Activated CD8-positive, alpha-beta memory T cell treated with anti-CD3 and anti-CD28 coated beads, Interleukin-2, amount 50 U/mL, for 24 hours (primary cell): ENCODE data around the gene ARMCX4.
"Not testable (repeated sequence)": the region's sequence is repeated elsewhere in the genome, so short reads cannot be mapped to it uniquely, and the experiment has no call there.

Experiments
- DNase-seq: peaks from one replicate; pipeline ENCODE4 v3.0.0-alpha.2; 2020; ENCODE audit errors: extremely low read depth

Gene ARMCX4

DNA sequence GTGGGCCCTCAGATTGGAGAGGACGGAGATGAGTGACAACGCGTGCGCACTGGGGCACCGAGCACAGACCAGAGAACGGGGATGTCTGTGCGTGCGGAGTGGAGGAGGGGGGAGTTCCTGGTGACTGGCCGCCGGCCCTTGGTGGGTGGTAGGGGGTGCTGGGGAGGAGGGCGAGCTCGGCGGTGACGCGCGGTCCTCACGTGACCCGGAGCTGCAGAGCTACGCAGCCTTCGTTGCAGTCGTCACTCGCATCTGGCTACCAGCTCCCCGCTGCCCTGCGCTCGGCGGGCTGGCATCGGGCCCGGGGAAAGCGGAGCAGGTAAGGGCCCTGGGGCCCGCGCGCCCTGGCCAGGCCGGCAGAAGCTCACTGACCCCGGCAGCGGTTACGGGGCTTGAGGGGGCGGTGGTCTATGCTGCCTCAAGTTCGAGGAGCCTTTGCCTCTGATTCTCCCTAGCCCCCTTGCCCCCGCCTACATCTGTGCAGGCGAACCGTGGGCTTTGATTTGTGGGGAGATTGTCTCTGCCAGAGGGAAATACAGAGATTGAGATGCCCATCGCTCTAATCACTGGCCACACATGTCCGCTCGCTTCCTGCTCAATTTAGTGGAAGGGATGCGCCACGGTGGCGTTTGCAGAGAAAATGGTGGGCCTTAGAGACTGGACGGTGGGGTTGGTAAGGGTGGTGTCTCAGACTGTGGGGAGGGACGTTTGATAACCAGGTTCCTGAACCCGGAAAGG lies at the start of gene ARMCX4:
ARMCX4 (plus strand) TSS at position 245 of the 738 bp plus-strand sequence. CDS start 3,134 bp downstream, outside the sequence.
- DNase-seq: no peak

DNA sequence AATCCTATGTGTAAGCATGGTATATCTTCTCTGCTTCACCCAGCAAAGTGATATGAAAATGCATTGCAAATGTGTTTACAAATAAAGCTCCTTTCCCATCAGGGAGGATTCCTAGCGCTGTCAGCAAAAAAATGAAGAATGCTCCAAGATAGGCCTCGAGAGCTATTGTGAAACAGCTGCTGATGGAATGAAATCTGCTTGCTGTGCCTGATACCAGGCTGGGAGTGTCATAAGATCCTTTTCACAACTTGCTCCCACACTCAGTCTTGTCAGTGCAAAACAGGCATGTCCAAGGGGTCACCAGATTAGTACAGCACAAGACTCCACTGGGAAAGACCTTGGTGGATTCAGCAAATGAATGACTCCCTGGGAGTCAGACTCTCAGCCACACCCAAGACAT lies 43.2 kb upstream of the ARMCX4 start:
- DNase-seq: no peak

DNA sequence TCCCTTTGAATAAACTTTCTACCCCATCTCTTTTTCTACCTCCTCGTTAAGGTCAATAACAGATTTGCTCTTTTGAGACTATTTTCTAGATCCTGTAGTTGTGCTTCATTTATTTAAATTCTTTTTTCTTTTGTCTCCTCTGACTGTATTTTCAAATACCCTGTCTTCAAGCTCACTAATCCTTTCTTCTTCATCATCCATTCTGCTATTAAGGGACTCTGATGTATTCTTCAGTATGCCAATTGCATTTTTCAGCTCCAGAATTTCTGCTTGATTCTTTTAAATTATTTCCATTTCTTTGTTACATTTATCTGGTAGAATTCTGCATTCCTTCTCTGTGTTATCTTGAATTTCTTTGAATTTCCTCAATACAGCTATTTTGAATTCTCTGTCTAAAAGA lies 36.0 kb upstream of the ARMCX4 start:
- DNase-seq: no peak

DNA sequence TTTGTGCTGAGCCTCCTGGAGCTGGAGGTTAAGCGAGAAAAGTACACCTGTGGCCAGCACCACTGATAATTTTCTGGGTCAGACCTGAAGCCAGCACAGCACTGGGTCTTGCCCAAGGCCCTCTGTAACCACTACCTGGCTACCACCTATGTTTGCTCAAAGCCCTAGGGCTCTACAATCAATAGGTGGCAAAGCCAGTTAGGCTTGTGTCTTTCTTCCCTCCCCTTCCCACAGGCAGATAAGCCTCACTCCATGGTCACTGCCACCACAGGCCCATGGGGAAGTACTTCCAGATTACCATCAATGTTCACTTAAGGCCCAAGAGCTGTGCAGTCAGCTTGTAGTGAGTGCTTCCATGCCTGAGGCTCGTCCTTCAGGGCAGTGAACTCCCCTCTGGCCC lies 35.2 kb upstream of the ARMCX4 start:
- no peak for DNase-seq

DNA sequence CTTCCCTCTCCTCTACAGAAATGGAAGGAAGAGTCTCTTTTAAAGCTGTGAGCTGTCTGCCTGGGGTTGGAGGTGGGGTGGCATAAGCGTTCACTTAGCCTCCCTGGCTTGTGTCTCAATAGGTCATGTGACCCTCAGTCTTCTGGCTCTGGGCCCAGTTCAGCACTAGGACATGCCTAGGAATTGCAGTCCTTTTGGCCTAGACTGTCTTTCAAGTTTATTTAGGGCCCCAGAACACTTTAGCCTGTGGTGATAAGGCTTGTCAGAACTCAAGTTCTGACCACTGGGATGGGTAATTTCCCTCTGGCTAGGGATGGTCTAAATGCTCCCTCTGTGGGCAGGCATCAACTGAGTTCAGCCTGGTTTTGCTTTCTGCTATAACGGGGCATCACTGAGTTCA lies 34.3 kb upstream of the ARMCX4 start:
- DNase-seq: no peak

DNA sequence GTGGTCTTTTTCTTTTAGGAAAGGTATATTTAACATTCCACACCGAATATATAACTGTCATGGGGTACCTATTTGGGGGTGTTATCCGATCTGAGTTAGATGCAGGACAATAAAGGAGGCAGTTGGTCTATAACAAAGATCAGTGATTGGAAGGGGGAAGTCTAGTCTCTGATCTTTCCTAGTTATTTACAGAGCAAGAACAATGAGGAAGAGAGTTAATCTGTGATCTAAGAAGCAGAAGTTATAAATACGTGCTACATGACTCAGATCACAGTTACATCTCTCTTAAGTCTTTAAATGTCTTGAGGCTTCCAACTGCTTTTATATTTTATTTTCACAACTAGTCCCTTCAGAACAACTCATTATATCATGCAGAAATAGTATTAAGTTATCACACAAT lies 33.2 kb upstream of the ARMCX4 start:
- no peak for DNase-seq

DNA sequence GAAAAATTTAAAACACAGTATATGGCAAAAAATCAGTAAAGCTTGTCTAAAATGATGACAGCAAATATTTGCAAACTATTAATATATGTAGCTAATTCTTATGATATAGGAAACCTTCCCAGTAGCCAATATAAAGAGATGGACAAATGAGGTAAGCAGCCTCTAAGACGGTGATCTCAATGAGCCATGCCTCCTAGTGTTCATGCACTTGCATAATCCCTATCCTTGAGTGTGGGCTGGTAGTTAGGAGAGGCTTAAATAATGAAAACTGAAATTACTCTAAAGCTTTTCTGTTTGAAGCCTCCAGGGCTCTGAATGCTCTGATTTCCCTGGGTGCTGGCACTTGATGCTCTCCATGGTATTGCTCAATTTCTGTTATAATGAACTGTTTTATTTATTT lies 24.6 kb upstream of the ARMCX4 start:
- no peak for DNase-seq

DNA sequence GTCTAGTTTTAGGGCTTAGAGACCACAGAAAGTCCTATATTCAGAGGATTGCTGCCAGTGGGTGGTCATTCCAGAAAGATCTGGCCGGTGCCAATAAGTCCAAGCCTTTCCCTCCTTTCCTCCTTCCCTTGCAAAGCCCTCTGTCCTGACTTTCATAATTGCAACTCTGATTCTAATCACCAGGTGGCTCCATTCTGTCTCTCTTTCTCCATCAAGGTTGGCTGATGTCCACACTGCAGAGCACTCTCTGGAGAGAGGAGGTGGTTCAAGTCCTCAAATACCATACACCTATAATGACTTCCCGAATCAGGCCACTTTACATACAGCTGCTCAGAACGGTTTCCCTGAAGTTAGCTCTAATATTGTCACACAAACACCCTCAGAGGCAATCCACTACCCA lies 22.4 kb upstream of the ARMCX4 start:
- no peak for DNase-seq

DNA sequence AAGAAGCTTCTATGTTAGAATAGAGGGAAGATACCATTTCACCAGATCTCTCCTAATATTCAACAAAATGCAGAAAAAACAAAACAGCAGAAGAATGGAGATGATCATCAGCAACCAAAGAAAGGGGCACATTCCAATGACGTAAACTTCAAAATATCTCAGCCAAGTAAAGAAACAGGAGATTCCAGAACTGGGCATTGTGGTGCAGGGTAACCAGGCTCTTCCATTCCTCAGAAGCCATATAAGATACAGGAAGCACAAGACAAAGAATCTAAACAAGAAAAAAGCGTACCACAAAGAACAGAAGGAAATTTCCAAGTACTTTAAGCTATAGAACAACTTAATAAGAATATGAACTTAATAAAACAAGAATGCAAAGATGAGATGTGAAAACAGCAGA lies 6.9 kb upstream of the ARMCX4 start:
- DNase-seq: no peak

DNA sequence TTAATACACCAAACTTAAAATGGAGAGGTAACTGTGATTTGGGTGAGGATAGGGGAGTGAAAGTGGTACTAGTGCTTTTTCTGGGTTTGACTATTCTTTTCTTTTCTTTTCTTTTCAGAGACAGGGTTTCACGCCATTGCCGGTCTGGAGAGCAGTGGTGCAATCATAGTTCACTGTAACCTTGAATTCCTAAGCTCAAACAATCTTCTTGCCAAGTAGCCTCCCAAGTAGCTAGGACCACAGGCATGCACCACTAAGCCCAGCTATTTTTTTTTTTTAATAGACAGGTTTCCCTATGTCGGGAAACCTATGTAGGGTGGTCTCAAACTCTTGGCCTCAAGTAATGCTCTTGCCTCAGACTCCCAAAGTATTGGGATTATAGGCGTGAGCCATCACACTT lies 3.0 kb upstream of the ARMCX4 start:
- no peak for DNase-seq

DNA sequence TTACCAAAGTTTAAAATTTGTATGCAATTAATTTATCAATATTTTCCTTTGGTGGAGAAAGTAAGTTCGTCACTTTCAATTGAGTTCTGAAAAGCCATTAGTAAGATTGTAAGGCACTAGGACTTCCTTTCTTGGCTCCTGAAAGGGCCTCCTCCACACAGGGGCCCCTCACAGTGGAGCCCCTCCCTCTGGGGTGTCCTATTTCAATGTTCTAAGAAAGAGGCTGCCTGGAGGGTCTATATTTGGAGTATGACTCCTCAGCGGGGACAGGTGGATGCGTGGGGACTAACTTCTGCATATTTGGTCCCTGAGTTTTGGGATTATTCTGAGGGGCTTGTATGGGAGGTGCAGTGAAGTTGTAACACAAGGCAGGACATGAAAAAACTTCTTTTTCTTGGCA lies 1.6 kb upstream of the ARMCX4 start:
- no peak for DNase-seq

DNA sequence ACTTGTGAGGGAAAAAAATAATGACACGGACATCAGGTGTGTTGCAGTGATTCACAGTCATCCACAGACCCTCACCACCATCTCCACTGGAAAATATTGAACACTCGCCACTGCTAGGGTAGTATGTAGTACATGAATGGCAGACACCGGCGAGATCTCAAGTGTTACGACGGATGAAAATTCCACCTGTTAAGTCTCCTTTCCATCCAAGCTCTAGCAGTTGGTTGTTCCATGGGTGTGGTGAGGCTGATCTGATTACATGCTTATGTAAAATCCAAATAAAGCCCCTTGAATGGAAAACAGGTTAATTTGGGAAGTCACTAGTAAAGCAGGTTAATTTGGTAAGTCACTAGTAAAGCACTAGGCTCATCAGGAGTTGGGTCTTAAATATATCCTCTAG lies 1.1 kb upstream of the ARMCX4 start:
- DNase-seq: no peak

DNA sequence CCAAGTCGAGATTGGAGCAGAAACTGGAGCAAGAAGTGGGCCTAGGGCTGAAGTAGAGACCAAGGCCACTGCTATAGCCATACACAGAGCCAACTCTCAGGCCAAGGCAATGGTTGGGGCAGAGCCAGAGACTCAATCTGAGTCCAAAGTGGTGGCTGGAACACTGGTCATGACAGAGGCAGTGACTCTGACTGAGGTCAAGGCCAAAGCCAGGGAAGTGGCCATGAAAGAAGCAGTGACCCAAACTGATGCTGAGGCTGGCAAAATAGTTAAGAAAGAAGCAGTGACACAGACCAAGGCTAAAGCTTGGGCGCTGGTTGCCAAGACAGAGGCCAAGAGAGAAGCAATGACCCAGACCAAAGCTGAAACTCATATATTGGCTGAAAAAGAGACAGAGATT lies 3.5 kb downstream of the ARMCX4 start:
- DNase-seq: no peak

DNA sequence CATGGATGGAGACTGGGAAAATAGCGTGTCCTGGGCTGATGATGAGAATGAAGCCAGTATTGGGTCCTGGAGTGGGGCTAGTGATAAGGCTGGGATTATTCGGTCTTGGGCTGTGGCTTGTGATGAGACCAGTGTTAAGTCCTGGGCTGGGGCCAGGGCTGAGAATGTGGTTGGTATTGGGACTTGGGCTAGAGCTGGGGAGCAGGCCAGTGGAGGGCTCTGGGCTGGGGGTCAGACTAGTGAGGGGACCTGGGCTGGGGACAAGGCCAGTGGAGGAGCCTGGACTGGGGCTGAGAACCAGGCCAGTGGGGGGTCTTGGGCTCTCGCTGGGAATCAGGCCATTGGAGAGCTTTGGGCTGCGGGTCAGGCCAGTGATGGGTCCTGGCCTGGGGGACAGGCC lies 6.7 kb downstream of the ARMCX4 start:
- no peak for DNase-seq

DNA sequence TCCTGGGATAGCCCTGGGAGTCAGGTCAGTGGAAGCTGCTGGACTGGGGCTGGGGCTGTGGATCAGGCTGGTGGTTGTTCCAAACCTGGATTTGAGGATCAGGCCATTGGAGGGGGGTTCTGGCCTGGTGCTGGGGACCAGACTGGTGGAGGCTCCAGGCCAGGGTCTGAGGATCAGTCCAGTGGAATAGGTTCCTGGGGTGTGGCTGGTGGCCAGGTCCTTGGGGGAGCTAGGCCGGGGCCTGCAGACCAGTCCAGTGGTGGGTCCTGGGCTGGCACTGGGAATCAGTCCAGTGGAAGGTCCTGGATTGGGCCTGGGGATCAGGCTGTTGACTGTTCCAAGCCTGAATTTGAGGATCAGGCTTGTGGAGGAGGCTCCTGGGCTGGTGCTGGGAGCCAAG lies 8.0 kb downstream of the ARMCX4 start:
- no peak for DNase-seq

DNA sequence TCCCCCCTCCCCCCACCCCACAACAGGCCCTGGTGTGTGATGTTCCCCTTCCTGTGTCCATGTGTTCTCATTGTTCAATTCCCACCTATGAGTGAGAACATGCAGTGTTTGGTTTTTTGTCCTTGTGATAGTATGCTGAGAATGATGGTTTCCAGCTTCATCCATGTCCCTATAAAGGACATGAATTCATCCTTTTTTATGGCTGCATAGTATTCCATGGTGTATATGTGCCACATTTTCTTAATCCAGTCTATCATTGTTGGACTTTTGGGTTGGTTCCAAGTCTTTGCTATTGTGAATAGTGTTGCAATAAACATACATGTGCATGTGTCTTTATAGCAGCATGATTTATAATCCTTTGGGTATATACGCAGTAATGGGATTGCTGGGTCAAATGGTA lies 17.7 kb downstream of the ARMCX4 start:
- DNase-seq: not testable (repeated sequence)

DNA sequence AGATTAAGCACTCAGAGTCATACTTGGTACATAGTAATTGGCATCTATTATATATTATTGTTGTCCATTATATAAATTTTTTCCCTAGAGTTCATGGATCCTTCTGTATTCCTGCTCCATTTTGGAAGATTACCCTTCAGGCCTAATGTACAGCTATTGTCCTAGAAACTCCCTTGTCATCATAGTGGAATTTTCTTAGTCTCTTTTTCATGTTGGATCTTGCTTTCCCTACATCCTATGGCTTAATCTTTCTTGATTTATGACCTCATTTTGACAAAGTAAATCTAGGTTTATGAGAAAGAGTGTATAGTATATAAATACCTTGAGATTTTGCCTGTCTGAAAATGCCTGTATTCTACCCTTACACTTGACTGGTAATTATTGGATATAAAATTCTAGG lies 22.1 kb downstream of the ARMCX4 start:
- no peak for DNase-seq

DNA sequence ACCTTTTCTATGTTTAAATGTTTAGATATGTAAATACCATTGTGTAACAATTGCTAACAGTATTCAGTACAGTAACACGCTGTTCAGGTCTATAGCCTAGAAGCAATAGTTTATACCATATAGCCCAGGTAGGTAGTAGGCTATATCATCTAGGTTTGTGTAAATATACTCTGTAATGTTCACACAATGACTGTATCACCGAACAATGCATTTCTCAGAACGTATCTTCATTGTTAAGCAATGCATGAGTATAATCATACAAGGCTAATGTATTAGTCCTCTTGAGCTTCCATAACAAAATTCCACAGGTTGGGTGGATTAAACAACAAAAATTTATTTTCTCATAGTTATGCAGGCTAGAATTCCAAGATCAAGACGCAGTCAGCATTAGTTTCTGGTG lies 22.7 kb downstream of the ARMCX4 start:
- DNase-seq: no peak

DNA sequence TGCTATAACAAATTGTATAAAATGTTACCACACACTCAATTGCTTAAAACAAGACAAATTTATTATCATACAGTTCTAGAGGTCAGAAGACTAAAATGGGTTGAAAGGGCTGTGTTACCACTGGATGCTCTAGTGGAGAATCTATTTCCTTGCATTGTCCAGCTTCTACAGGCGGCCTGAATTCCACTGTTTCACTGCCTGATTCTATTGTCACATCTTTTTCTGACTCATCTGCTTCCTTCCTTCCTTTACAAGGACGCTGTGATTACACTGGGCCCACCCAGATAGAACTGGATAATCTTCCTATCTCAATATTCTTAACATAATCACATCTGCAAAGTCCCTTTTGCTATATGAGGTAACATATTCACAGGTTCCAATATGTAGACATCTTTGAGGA lies 45.7 kb downstream of the ARMCX4 start:
- no peak for DNase-seq
